Activated CD8-positive, alpha-beta memory T cell treated with anti-CD3 and anti-CD28 coated beads for 48 hours (primary cell): Measurements from ENCODE around the gene LDLRAD2.

Experiments
- DNase-seq, 3 experiments: peaks; one replicate each; pipeline ENCODE4 v3.0.0-alpha.2; 2020; ENCODE audit warnings: low read depth in 2 of 3, low spot score in 2 of 3

The LDLRAD2 gene

DNA sequence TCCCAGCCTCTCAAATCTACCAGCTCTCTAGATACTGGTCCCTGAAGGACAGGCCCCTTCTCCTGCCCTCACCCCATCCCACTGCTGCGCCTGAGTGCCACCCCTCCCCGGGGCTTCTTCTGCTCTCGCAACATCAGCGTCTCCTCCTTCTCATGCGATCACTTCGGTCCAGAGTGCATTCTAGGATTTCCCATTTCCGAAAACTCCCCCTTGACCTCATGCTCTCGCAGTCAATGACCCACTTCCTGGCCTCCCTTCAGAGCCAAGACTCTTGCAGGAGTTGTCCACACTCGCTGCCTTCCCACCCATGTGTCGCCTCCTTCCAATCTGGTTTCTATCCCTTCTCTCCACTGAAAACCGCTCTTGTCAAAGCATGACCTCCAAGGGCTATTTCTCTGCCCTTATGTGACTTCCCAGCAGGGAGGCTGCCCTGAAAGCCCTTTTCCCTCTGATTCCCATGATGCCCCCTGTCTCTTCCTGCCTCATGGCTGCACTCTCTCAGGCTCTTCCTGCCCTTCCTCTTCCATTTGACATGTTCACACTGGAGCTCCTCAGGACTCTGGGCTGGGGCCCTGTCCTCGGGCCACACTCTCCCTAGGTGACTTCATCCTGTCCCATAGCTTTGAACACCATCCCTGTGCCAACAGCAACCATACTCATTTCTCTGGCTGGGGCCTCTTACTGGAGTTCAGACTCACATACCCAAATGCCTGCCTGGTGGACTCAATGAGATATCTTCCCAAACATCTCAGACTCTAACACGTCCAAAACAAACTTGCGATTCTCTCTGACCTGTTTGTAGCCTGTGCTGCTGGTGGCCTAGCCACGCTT, 46.0 kb downstream of the LDLRAD2 start:
- no peak for DNase-seq

DNA sequence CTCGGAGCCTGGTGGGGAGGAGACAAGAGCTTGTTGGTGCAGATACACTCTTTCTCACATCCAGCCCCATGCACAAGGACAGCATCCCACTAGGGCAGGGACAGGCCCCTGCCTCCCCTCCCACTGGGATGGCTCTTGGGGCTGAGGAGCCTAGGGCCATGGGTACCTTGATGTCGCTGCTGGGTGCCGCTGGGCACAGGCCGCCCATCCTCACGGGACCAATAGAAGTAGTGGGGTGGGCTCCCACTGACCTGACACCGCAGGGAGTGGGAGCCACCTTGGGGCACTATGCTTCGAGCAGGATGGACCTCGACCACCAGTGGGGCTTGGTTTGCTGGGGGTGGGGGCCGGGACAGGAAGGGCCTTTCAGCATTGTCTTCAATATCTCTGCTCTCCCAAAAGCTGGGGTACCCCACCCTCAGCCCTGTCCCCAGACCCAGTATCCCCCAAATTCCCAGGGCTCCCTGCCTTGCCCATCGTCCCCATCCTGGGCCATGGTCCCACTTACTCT, 47.7 kb downstream of the LDLRAD2 start:
- DNase-seq, result no peak

DNA sequence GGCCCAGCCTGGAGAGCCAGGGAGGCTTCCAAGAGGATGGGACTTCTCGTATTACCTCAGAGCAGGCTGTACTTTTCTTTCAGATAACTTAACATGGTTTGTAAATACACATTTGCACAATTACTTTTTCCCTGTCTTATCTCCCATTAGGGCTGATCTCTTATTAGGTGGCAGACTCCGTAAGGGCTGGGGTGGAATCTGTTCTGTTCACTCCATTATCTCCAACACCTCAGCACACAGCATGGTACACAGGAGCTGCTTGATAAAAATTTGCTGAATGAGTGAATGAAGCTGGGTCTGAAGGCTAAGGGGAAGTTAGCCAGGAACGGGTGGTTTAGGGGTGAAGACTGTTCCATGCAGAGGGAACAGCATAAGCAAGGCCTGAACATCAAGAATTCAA, 48.9 kb downstream of the LDLRAD2 start:
- no peak for DNase-seq

DNA sequence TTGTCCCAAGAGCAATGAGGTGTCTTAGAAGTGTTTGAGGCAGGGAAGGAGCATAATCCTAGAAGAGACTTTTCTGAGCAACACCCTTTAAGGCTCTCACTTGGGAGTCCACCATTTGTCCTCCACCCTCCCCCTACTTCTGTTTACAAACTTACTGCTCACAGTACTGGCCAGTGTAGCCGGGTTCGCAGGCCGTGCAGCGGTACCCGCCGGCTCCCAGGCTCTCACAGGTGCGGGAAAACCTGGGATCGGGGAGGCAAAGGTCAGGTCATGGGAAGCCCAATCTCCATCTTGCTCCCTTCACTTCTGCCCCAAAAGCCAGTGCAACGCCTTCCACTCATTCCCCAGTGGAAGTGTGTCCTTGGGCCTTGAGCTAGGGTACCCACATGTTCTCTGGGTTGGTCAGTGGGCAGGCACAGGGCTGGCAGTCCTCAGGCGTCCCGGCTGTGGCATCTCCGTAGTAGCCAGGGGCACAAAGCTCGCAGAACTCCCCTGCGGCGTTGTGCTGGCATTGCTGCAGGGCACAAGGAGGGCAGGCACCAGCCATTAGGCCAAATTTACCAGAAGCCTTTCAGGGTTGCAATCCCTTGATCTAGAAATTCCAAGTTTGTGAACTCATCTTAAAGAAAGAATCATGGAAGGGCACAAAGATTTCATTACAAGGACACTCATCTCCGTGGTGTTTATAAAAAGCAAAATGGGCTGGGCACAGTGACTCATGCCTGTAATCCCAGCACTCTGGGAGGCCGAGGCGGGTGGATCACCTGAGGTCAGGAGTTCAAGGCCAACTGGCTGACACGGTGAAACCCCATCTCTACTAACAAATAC, 49.8 kb downstream of the LDLRAD2 start:
- DNase-seq, result no peak

DNA sequence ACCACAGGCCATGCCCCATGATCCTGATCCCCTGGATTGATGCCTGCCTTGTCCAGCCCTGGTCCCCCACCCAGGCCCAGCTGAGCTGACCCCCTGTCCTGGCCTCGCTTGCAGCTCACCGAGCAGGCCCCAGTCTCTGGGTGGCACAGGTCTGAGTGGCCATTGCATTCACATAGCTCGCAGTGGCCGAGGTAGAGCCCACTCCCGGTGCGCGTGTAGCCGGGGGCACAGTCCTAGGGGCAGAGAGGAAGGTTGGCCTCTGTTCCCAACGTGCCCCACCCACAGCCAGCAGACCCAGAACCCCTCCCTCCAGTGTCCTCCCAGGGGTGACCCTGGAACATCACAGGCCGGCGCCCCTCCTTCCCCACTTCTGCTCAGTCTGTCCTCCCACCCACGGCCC, 51.9 kb downstream of the LDLRAD2 start:
- no peak for DNase-seq

DNA sequence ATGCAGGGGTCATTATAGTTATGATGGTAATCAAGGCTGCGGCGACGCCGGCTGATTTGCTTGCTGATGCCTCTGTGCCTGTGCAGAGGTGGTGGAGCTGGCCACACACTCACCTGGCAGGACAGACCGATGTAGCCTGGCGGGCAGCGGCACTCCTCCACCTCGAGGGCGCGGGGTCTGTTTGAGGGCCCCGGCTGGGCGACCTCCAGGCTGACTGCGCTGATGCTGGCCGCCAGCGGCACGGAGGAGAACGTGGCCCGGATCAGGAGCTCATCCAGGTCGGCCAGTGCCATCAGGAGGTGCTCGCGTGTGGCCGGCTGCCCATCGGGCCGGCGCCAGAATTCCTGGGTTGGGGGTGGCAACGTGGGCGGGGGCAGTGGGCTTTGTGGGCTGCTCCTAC, 52.7 kb downstream of the LDLRAD2 start:
- no peak for DNase-seq

DNA sequence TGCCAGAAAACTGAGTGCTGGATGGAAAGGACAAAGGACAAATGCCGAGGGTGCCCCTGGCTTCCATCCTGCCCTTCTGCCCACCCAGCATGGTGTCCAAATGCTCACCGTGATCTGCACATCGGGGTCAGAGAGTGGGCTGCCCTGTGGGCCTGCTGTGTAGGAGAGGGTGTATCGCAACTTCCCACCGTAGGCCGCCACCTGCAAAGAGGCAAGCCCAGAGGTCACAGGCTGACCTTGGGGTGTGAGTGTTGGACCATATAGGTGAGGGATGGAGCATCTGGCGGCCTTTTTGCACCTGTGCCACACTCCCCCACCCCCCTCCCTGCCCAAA, 53.5 kb downstream of the LDLRAD2 start:
- DNase-seq, result no peak

DNA sequence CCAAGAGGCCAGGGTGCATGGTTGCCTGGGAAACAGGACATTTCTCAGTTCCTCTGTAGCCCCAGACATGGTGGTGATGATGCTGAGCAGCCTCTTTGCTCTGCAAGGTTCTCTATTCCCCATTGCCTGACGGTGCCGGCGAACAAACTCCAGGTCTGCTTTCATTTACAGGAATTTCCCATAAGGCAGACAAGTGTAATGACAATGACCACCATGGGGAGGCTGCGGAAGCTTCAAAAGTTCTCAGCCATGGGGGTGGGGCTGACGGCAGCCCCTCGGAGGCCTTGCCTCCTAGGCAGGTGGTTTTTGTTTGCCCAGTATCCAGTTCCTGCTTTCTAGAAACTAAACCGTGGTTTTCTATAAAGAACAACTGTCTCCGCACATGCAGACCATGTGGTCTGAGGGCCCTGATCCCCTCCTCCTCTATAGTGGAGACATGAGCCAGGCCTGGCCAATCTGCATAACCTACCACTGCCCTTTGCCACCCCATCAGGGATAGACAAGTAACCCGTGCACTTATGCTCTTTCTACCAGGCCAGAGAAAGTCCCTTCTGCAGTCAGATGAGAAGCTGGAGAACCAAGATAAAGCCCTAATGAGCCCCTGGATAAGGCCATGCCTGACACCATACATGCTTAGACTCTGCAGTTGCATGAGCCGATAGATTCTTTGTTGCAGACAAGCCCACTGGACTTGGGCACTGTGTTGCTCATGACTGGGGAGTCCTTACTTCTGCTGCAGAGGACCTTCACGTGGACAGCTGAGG, 54.1 kb downstream of the LDLRAD2 start:
- no peak for DNase-seq

DNA sequence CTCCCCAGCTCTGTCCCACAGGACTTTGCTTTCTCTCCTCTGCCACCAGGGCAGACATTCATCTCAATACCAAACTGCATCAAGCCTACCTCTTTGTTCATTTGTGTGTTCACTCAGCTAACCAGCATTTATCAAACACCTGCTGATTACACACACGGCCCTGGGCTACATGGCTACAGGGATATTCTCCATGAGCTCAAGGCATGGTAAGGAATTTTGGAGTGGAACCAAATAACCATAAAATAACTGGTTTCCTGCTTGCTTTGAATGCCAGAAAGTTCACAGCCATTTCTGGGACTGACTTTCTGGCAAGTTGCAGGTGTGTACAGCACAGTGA, 54.6 kb downstream of the LDLRAD2 start:
- no peak for DNase-seq

DNA sequence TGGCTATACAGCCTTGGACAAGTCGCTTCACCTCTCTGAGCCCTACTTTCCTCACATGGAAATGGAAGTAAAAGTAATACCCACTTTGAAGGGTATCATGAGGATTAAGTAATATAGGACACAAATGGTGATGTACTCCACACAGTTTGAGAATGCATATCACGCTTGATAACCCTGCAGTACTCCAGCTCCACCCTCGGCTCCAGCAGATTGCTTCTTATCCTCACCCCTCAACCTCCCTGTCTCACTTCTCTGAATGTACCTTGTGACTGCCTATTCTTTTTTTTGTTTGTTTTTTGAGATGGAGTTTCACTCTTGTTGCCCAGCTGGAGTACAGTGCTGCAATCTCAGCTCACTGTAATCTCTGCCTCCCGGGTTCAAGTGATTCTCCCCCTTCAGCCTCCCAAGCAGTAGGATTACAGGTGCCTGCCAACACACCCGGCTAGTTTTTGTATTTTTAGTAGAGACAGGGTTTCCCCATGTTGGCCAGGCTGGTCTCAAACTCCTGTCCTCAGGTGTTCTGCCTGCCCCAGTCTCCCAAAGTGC, 55.5 kb downstream of the LDLRAD2 start:
- DNase-seq, result no peak

DNA sequence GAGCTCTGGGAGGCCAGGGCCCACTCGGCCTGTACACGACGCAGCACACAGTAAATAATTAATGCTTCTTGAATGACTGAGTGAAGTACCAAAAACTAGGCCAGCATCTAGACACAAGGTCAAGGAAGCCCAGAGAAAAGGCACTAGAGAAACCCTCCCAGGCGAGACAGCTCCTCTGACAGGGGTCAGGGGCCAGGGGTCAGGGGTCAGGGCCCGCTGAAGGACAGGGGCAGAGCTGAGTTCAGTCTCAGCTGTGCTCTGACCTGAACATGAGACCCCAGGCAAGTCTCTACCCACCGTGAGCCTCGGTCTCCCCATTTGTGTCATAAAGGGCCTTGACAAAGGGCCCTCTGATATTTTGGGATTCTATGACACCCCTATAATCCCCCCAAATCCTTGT, 56.4 kb downstream of the LDLRAD2 start:
- DNase-seq, result no peak

DNA sequence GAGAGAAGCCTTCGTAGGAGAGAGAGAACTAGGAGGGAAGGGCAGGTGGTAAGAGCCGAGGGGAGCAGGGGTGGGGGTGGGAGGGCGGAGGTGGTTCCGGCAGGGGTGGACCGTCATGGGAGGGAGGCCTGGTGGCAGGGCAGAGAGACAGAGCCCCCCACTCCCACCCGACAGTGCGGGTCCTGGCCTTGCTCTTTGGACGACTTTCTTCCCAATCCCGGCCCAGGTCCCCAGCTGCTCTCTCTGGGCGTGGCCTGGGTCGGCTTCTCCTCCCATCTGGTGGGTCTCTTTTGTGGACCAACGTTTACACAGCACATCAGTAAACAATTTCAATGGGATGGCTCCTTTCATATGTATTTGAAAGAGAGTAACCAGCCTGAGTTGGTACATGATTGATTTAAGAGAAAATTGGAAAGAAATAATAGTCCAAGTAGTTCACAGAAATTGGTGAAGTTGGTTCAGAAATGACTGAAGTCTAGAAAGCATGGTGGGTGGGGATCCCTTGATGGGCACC, 56.9 kb downstream of the LDLRAD2 start:
- no peak for DNase-seq

DNA sequence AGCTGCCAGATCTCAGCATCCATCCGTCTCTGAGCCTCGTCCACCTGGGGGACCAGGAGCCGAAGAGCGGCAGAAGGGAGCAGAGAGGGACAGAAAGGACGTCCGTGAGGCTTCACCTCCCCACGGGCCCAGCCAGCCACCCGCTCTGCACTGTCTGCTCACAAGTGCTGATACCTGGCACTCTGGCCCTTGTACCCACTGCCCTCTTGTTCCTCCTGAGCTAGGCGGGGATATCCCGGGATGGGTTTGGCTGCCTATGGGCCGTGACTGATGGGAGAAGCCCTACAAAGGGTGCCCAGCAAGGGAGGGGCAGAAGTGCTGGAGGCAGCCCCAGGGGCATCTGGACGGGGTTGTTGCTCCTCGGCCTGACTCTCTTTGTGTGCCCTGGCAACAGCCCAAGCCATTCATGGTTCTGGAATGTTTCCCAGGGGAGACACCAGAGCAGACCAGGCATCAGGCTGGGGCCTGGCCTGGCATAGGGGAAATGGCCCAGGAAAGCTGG, 57.6 kb downstream of the LDLRAD2 start:
- no peak for DNase-seq

DNA sequence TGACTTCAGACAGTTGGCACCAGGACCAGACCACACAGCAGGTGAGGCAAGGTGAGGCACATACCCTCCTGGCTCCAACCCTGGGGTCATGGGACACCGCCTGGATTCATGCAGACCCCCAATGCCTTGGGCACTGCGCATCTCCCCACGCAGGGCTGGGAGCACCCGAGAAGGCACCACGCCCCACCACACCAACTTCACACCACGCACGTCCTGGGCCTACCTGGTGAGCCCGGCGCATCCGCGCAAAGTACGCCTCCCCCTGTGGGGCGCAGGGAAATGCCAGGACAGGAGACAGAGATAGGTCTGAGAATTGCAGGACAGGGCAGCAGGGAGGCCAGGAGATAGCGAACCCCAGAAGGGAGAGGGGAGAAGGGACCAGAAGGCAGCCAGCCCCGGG, 58.5 kb downstream of the LDLRAD2 start:
- DNase-seq, result no peak

DNA sequence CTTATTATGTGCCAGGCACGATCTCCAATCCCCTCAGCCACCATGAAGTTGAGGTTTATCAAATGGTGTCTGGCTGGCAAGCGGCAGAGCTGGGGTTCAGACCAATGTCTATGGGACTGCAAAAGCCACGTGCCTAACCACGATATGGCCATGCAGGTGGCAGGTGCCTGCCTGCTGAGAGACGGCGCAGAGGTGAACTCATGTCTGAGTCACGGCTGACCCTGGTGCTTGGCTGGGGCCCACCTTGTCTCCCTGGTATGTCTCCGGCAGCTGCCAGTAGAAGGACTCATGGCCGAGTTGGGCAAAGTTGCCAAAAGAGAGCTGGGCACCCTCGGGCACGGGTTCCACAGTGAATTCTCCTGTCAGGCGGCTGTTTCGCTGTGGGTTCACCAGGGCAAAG, 59.9 kb downstream of the LDLRAD2 start:
- no peak for DNase-seq

DNA sequence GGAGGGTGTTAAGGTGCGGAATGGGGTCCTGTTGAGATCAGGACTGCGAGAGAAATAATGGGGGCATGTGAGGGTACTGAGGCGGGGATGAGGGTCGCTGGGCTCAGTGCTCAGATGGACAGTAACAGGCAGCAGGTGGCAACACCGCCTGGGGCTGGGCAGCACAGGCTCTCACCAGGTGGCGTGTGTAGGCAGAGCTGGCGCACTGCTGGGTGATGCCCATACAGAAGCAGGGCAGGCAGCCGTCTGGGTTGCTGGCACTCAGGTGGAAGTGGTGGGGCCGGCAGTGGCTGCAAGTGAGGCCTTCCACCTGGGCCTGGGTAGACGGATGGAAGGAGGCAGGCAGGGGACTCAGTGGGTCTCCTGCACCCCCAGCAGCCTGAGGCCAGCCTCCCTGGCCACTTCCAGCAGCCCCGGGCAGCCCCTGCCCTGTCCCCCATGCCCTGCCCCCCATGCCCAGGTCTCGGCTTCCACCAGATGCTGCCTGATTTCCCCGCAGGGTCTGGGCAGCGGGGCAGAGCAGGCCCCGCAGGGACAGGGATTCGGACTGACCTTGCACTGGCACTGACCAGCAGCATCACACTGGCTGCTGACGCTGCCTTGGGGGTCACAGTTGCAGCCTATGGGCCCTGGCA, 60.5 kb downstream of the LDLRAD2 start:
- no peak for DNase-seq

DNA sequence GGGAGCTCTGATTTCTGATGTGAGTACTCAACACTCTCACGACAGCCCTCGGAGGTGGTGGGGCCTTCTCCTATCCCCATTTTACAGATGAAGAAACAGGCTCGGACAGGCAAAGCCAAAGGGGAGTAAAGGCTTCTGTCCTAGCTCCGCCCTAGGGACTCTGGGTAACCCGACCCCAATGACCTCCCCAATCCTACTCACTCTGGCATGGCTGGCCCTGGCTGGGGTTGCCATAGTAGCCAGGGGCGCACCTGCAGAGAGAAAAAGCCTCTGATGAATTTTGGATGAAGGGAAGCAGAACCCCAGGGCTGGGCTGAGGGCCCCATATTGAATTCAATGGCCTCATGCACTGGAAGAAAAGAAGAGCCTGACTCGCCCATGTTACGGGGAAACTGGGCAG, 61.1 kb downstream of the LDLRAD2 start:
- no peak for DNase-seq

DNA sequence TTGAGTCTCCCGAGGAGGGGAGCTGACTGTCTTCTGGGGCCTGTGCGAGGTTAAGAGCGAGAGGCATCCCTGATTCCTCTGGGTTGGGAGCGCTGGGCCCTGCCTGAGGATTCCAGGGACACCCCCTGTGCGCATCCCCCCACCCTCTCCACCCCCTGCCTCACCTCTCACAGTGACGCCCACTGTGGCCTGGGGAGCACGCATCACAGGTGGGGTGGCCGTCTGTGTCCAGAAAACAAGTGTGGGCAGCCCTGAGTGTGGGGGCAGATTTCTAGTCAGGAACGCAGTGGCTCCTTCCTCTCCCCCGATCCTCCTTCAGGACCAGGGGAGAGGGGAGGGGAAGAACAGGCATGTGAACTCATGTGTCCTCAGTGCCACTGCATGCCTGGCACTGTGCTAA, 61.7 kb downstream of the LDLRAD2 start:
- DNase-seq, result no peak

DNA sequence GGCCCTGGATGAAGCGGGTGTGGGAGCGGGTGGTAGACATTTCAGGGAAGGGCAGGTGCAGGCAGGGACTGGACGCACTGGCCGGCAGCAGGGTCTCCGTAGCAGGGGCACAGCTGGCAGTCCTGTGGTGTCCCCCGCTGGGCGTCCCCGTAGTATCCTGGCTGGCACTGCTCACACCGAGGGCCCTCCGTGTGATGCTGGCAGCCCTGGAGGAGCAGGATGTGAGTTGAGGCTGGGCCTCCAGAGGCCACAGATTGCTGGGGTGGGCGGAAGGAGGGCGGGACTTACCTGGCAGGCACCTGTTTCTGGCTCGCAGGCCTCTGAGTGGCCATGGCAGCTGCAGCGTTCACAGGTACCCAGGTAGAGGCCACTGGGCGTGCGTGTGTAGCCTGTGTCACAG, 62.3 kb downstream of the LDLRAD2 start:
- no peak for DNase-seq
